Activated naive CD4-positive, alpha-beta T cell treated with anti-CD3 and anti-CD28 coated beads for 36 hours (primary cell): Measurements from ENCODE around the gene POLD1. TPM values are rescaled to one million over a fixed set of nuclear protein-coding genes. Genes with fewer than 3 reads are reported as not detected.
A peak's percentile ranks its signal among the peaks of the same experiment; 100 is the strongest.
"Not testable (repeated sequence)": the region's sequence is repeated elsewhere in the genome, so short reads cannot be mapped to it uniquely, and the experiment has no call there.

Experiments used
- CTCF ChIA-PET: fragments of 350-600 bp; sonication (Branson Sonifier 250); formaldehyde crosslinking; loops from one replicate; lab custom pipeline; 2021; ENCODE audit warnings: antibody characterized with exemption; lab: Charles Lee
- DNase-seq: peaks from one replicate; pipeline ENCODE4 v3.0.0-alpha.2; 2020
- H3K27ac Mint-ChIP-seq: one replicate; pipeline ENCODE4 v1.8.0; 2021; ENCODE audit warnings: mild to moderate bottlenecking, mixed read lengths
- H3K27me3 Mint-ChIP-seq: one replicate; pipeline ENCODE4 v1.8.0; 2021; ENCODE audit warnings: low read depth, mixed read lengths
- H3K36me3 Mint-ChIP-seq: one replicate; pipeline ENCODE4 v1.8.0; 2021; ENCODE audit warnings: low read depth, mixed read lengths
- H3K4me1 Mint-ChIP-seq: one replicate; pipeline ENCODE4 v1.8.0; 2021; ENCODE audit warnings: low read depth, mixed read lengths
- H3K4me3 Mint-ChIP-seq: one replicate; pipeline ENCODE4 v1.8.0; 2021; ENCODE audit warnings: mild to moderate bottlenecking, moderate library complexity, mixed read lengths
- H3K9me3 Mint-ChIP-seq: one replicate; pipeline ENCODE4 v1.8.0; 2021; ENCODE audit warnings: mixed read lengths
- intact Hi-C: fragments of 100-400 bp; cut with micrococcal nuclease; formaldehyde crosslinking; loops from one replicate; pipeline ENCODE4 v1.15.1; 2023
- total RNA-seq, 2 experiments: library from RNA; stranded (reverse); gene quantifications; one replicate each; pipeline ENCODE4 v1.2.3, GENCODE V29; 2021

Gene POLD1
- 100 to 1,000 TPM; 221 to 224 TPM for total RNA-seq

- CTCF ChIA-PET: interaction anchor here (1.0 to 1.7 kb wide), 3 partner anchors 15 to 78 kb away, joined by 3 to 6 read pairs (median 4); no protein-coding TSS in a partner anchor
- Mint-ChIP-seq H3K9me3 (no peaks in the 10 kb centered on the region), H3K4me3 (peak within 1 kb of the TSS; percentile 98), H3K27ac (peak within 1 kb of the TSS; percentile 95), H3K36me3 (peaks cover 33% of the 10 kb centered on the region), H3K4me1 (peaks cover 36% of the 10 kb centered on the region), H3K27me3 (no peaks in the 10 kb centered on the region)
- intact Hi-C loops: loop anchor here (1.0 to 5.0 kb wide), 10 partner anchors 8 to 792 kb away; partner anchors contain the start of genes EMC10, GARIN5A, JOSD2 and KCNC3
- peak; percentile 99 for DNase-seq
These were observed at the start of gene POLD1 for GRCh38 chr19:50383852-50384684. POLD1 (plus strand) TSS chr19:50384347; CDS start chr19:50398852, 14,505 bp downstream.

DNA sequence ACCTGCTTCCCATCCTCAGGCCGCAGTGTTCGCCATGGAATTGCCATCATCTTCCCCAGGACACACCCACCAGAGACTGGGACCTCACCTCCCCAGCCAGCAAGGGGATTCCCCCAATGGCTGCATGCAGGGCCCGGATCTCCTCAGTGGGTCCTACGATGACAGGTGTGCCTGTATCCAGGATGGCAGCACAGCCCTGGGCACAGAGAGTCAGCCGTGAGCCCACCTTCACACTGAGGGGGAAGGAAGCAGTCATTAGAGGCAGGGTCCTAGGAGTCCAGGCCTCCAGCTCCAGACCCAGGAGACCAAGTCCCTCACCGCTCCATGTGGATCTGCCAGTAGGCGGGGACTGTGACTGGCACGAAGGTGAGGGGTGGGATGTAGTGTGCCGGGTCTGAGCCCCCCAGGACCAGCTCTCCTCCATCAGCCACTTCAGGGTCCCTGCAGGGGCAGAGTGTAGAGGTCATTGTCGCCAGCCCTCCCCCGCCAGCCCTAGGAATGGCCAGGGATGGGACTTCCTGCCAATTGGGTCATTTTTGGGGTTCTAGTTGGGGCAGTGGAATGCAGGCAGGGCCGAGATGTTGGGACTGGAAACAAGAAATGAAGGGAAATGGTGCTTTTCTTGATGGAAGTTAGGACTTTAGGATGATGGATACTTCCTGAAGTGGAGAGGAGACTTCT lies 49.3 kb upstream of the POLD1 start:
- peaks cover 52% of the 10 kb centered on the region for H3K4me1 Mint-ChIP-seq
- peaks cover 30% of the 10 kb centered on the region for H3K27me3 Mint-ChIP-seq
- no peak overlapping the region for H3K4me3 Mint-ChIP-seq
- no peak for DNase-seq
- H3K36me3 Mint-ChIP-seq: peaks cover 2% of the 10 kb centered on the region
- H3K27ac Mint-ChIP-seq: peak overlapping the region; percentile 7
- intact Hi-C loops: loop anchor here (10.0 kb wide), 1 partner anchor 390 kb away; the partner anchor contains the start of gene CLEC11A
- H3K9me3 Mint-ChIP-seq: no peaks in the 10 kb centered on the region
- CTCF ChIA-PET: no interaction called here

DNA sequence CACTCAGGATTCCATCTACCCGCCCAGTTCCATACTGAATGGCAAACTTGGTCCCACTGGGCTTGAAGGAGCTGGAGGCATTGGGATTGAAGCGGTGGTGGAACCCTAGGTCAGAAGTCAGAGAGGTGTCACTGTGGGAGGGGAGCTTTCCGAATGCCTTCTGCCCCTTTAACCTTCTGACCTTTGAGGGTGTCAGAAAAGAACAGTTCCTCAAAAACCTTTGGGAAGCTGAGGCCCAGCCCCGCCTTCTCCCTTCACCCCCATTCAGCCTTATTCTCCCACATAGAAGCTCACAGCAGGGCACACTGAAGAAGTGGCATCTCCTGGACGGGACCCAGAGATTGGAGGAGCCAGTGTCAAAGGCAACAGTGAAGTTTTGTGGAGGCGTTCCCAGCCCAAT lies 47.1 kb upstream of the POLD1 start:
- CTCF ChIA-PET, H3K27ac Mint-ChIP-seq, H3K4me3 Mint-ChIP-seq, H3K9me3 Mint-ChIP-seq, DNase-seq, H3K36me3 Mint-ChIP-seq: not testable (repeated sequence)
- intact Hi-C loops: loop anchor here (10.0 kb wide), 1 partner anchor 388 kb away; the partner anchor contains the start of gene CLEC11A
- Mint-ChIP-seq H3K4me1 (peaks cover 35% of the 10 kb centered on the region), H3K27me3 (peaks cover 15% of the 10 kb centered on the region)

DNA sequence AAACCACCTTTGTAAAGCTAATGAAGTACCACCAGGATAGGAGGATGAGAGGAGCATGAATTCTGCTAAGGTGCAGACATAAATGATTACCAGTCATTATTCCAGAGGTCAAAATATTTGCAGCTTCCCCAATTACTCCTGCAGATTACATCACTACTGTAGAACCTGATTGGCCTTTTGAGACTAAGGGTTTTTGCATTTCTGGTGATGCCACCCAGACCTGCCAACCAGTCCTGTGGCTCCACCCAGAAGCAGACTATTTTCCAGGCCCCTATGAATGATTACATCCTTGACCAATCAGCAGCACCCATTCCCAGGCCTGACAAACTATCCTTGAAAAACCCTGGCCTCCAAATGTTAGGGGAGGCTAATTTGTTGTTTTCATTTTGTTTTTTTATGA lies 43.8 kb upstream of the POLD1 start:
- no peak overlapping the region for H3K27ac Mint-ChIP-seq
- H3K4me1 Mint-ChIP-seq: peaks cover 18% of the 10 kb centered on the region
- DNase-seq: no peak
- H3K36me3 Mint-ChIP-seq: peaks cover 11% of the 10 kb centered on the region
- intact Hi-C loops: no loop called here
- H3K9me3 Mint-ChIP-seq: peaks cover 4% of the 10 kb centered on the region
- H3K4me3 Mint-ChIP-seq: no peak overlapping the region
- CTCF ChIA-PET: no interaction called here
- H3K27me3 Mint-ChIP-seq: peaks cover 3% of the 10 kb centered on the region

DNA sequence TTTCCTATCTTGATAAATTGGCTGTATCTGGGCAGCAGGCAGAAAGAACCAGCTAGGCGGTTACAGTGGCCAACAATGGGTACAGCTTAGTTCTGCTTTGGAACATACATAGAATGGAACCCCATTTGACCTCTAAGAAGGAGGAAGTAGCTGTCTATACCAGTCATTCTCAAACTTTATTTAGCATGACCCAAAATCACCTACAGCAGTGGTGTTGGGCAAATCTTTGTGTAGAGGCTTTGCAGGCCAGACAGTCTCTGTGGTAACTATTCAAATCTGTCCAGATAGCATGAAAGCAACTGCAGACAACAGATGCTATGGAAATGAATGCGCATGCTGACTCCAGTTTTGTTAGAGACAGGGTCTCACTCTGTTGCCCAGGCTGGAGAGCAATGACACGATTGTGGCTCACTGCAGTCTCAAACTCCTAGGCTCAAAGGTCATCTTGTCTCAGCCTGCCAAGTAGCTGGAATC lies 43.0 kb upstream of the POLD1 start:
- Mint-ChIP-seq H3K27ac (no peak overlapping the region), H3K9me3 (peaks cover 4% of the 10 kb centered on the region), H3K36me3 (peaks cover 11% of the 10 kb centered on the region), H3K4me1 (peaks cover 12% of the 10 kb centered on the region), H3K27me3 (no peaks in the 10 kb centered on the region), H3K4me3 (no peak overlapping the region)
- intact Hi-C loops: no loop called here
- CTCF ChIA-PET: no interaction called here
- DNase-seq: no peak

- Mint-ChIP-seq H3K36me3 (peaks cover 8% of the 10 kb centered on the region), H3K9me3 (peaks cover 4% of the 10 kb centered on the region), H3K4me1 (peaks cover 39% of the 10 kb centered on the region), H3K27me3 (no peaks in the 10 kb centered on the region), H3K4me3 (peak overlapping the region; percentile 27), H3K27ac (peak overlapping the region; percentile 37)
- no peak for DNase-seq
- intact Hi-C loops: no loop called here
- CTCF ChIA-PET: no interaction called here
These were observed 39.4 kb upstream of the POLD1 start for GRCh38 chr19:50344661-50345318.

GRCh38 chr19:50347089-50347581 lies 37.0 kb upstream of the POLD1 start:
- H3K27me3 Mint-ChIP-seq, H3K9me3 Mint-ChIP-seq, H3K36me3 Mint-ChIP-seq: not testable (repeated sequence)
- H3K27ac Mint-ChIP-seq: peak overlapping the region; percentile 77
- intact Hi-C loops: loop anchor here (1.0 to 2.0 kb wide), 4 partner anchors 10 to 46 kb away; no protein-coding TSS in a partner anchor
- H3K4me1 Mint-ChIP-seq: peaks cover 39% of the 10 kb centered on the region
- peak; percentile 69 for DNase-seq
- CTCF ChIA-PET: interaction anchor here (0.6 to 1.2 kb wide), 5 partner anchors 10 to 200 kb away, joined by 3 to 6 read pairs (median 3); partner anchors contain the start of gene KCNC3
- H3K4me3 Mint-ChIP-seq: peak overlapping the region; percentile 23

GRCh38 chr19:50349277-50350057 lies 34.7 kb upstream of the POLD1 start:
- peaks cover 5% of the 10 kb centered on the region for H3K36me3 Mint-ChIP-seq
- peaks cover 2% of the 10 kb centered on the region for H3K27me3 Mint-ChIP-seq
- peaks cover 4% of the 10 kb centered on the region for H3K9me3 Mint-ChIP-seq
- intact Hi-C loops: no loop called here
- CTCF ChIA-PET: no interaction called here
- H3K27ac Mint-ChIP-seq: no peak overlapping the region
- peaks cover 32% of the 10 kb centered on the region for H3K4me1 Mint-ChIP-seq
- no peak overlapping the region for H3K4me3 Mint-ChIP-seq
- no peak for DNase-seq

- Mint-ChIP-seq H3K36me3 (no peaks in the 10 kb centered on the region), H3K4me3 (no peak overlapping the region), H3K27me3 (peaks cover 2% of the 10 kb centered on the region), H3K4me1 (peaks cover 20% of the 10 kb centered on the region), H3K27ac (no peak overlapping the region), H3K9me3 (no peaks in the 10 kb centered on the region)
- intact Hi-C loops: no loop called here
- DNase-seq: no peak
- CTCF ChIA-PET: interaction anchor here (1.0 kb wide), 1 partner anchor 101 kb away, joined by 3 read pairs; no protein-coding TSS in a partner anchor
These were observed 31.9 kb upstream of the POLD1 start for GRCh38 chr19:50352242-50352641.

DNA sequence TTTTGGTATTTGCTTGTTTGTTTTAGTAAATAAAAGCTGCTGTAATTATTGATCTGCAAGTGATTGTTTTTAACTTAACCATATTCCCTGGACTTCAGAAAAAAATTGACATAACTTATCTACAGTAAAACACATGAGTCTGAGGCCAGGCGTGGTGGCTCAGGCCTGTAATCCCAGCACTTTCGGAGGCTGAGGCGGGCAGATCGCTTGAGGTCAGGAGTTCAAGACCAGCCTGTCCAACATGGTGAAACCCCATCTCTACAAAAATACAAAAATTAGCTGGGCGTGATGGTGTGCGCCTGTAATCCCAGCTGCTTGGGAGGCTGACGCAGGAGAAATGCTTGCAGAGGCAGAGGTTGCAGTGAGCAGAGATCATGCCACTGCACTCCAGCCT lies 30.7 kb upstream of the POLD1 start:
- CTCF ChIA-PET: interaction anchor here (0.6 to 1.2 kb wide), 4 partner anchors 16 to 203 kb away, joined by 3 to 5 read pairs (median 4); no protein-coding TSS in a partner anchor
- DNase-seq, H3K27me3 Mint-ChIP-seq, H3K4me3 Mint-ChIP-seq, H3K36me3 Mint-ChIP-seq, H3K27ac Mint-ChIP-seq, intact Hi-C loops, H3K9me3 Mint-ChIP-seq: not testable (repeated sequence)
- H3K4me1 Mint-ChIP-seq: peaks cover 11% of the 10 kb centered on the region

GRCh38 chr19:50356691-50357177 lies 27.4 kb upstream of the POLD1 start:
- no peaks in the 10 kb centered on the region for H3K27me3 Mint-ChIP-seq
- DNase-seq: no peak
- peaks cover 29% of the 10 kb centered on the region for H3K36me3 Mint-ChIP-seq
- CTCF ChIA-PET: interaction anchor here (0.7 to 2.6 kb wide), 18 partner anchors 9 to 200 kb away, joined by 3 to 19 read pairs (median 5); partner anchors contain the start of genes JOSD2 and NR1H2
- H3K4me1 Mint-ChIP-seq: peaks cover 38% of the 10 kb centered on the region
- intact Hi-C loops: loop anchor here (1.0 to 5.0 kb wide), 9 partner anchors 9 to 200 kb away; partner anchors contain the start of genes EMC10, GARIN5A, JOSD2 and KCNC3
- H3K27ac Mint-ChIP-seq: peak overlapping the region; percentile 92
- peaks cover 2% of the 10 kb centered on the region for H3K9me3 Mint-ChIP-seq
- peak overlapping the region; percentile 82 for H3K4me3 Mint-ChIP-seq
